Brain pericyte (primary cell): ENCODE data around the gene MAGIX.

Experiments
- DNase-seq: peaks from one replicate; pipeline ENCODE4 v3.0.0-alpha.2; 2012; ENCODE audit warnings: low read depth, low spot score

Gene MAGIX

DNA sequence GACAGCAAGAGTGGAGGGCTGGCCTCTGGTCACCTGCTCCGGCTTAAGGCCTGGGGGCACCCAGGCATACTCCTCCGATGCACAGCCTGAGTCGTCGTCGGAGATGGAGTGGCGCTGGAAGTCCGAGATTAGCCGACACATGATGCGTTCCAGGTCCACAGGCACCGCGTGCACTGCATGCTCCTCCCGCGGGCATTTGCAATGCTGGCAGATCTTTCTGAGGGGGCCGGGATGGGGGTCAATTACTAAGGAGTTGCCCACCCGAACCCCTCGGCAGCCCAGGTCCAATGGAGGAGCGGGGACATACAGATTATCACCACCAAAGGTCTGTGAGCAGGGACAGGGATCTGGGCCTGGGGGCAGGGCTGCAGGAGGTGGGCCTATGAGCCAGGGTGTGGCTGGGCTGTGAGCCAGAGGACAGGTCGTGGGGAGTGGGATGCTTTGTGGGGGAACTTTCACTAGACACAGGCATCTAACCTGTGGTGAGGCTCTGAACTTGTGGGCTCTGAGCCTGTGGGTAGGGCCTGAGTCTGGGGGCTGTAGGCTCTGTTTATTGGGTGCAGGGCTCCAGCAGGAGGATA lies 21.2 kb downstream of the MAGIX start:
- DNase-seq: no peak

DNA sequence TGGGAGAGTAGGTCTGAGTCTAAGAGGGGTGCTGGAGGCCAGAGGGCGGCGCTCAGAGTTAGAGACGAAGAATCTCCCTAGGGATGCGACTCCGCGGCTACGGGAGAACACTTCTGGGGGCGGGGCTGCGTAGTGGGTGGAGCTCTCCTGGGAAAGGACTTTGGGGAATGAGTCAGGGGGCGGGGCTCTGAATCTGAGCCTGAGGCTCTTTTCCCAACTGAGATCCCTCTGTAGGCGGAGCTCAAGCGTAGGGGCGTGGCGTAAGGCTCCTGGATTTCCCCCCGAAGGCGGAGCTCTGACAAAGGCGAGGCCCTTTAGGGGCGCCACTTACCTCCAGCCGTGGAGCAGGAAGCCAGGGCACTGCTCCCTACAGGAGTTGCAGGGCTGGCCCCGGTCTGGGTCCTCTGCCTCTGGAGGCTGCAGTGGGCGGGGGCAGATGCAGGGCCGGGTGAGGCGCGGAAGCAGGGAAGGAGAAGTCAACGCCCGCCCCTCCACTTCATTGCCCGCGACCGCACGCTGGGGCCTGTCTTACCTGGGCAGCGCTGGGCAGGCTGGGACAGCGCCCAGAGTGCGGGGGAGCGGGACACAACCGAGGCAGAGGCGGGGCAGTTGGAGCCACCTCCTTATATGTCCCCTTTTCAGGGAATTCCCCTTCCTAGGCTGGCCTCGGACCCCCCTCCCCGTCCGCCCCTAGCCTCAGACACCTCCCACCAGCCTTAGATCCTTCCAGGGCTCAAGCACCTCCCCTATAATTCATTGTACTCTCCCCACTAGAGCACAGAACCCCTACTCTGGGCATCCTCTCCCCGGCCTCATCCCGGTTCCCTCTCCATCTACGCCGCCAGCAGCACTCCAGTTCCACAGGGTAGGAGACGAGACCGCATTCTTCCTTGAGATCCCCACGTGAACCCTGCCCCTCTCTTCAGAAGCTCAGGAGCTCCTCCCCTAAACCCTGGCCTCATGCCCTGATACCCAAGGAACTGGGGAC lies 22.0 kb downstream of the MAGIX start:
- peak; percentile 47 for DNase-seq

DNA sequence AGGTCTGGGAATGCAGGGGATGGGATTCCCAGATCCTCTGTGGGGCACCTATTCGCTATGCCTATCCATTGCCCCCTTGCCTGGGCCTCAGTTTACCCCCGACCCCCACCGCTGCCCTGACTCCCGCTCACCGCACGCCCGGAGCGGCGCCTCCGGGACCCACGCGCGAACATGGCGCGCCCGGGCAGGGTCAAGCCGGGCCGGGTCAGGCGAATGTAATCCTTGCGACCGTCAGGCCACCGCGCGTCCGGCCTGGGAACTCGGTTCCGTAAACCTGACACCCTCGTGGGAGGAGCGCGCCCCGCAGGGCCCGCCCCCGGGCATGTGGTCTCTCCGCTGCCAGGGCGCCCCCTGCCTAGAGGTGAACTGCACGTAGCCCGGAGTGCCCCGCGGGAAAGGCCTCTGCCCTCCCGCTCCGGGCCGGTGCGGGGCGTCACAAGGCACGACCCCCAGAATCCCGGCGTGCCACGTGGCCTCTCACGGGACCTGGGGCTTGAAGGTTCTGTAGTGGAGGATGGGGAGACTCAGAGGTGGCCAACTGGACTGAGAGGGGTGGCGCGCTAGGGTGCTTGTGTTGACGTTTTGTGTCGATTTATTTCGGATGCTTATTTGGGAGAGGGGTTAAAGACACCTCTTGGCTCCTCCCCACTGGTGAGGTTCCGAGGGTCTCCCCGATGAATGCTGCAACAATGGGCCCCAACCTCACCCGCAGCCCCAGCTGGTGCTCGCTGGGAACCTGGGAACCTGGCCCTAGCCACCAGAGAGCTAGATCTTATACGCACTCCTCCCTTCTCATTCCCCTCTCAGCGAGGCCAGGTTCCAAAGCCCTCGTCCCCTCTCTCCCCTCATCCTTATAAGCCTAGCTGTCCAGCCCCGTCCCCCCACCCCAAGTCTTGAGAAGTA lies 23.8 kb downstream of the MAGIX start, which contains the start of gene PRICKLE3:
TSS of gene PRICKLE3 (minus strand) at position 249 of the 903 bp plus-strand sequence. CDS start at position 173, 76 bp downstream.
- no peak for DNase-seq

DNA sequence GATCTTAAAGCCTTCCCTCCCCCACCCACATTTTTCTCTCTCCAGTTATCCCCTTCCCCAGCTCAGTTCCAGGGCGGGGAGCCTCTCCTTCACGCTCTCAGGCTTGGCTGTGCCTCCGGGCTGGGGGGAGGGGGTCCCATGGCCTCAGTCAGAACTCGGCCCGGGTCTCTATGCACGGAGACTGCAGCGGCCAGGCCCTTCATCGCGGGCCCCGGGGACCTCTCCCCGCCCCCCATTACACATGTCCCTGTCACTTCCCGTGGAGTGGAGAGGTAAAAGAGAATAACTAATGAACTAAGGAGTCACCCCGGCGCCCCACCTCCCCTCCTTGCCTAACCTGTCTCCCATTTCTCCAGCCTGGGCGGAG lies 24.5 kb downstream of the MAGIX start:
- DNase-seq: no peak

DNA sequence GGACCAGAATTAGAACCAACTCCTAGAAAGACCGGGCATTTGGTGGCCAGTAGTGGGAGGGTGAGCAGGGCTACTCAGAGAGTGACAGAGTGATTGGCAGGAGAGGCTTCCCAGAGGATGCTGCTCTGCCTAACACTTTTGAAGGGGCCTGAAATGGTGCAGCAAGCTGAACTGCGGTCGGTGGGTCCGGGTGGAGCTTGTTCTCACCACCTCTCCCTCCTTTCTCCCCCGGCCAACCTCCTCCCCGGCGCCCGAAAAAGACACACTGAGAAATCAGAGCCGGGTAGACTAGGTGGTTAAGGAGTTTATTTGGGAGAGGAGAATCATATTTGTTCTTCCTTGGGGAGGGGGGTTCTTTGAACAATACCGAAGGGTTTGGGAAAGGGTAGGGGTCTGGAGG lies 25.0 kb downstream of the MAGIX start:
- no peak for DNase-seq

DNA sequence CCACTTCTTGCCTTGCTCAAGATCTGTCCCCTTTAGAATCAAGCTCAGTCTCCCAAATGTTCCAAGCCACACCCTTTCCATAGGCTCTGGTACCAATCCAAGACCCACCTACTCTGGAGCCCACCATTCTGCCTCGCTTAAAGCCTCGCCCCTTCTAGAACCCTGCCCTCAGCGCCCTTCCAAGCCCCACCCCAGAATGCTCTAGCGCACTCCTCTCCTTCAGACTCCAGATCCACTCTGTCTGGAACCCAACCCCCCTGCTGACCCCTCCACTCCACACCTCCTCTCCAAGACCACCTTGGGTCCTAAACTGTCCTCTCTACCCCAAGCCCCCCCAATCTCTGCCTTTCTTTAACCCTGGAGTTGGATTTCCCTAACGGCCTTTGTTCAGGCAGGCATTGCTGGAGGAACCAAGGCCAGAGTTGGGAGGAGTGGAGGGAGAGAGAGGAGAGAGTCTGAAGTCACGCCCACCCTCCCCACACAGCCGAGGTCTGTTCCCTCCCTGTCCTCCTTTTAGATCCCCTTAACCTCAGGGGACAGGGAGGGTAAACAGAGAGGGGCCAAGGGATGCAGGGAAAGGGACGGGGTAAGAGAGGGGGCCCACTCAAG lies 26.0 kb downstream of the MAGIX start:
- no peak for DNase-seq

DNA sequence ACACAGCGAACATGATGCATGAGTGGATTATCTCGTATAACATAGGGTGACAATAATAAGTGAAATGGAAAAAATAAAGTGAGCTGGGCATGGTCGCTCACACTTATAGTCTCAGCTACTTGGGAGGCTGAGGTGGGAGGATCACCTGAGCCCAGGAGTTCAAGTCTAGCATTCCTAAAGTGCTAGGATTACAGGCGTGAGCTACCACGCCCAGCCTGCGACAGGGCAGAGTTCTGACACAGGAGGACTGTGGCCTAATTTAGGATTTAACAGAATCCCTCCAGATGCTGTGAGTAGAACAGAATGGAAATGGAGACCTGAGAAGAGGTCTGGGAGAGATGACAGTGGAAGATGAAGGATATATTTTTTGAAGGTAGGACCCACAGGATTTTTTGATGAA lies 27.0 kb downstream of the MAGIX start:
- DNase-seq: no peak

DNA sequence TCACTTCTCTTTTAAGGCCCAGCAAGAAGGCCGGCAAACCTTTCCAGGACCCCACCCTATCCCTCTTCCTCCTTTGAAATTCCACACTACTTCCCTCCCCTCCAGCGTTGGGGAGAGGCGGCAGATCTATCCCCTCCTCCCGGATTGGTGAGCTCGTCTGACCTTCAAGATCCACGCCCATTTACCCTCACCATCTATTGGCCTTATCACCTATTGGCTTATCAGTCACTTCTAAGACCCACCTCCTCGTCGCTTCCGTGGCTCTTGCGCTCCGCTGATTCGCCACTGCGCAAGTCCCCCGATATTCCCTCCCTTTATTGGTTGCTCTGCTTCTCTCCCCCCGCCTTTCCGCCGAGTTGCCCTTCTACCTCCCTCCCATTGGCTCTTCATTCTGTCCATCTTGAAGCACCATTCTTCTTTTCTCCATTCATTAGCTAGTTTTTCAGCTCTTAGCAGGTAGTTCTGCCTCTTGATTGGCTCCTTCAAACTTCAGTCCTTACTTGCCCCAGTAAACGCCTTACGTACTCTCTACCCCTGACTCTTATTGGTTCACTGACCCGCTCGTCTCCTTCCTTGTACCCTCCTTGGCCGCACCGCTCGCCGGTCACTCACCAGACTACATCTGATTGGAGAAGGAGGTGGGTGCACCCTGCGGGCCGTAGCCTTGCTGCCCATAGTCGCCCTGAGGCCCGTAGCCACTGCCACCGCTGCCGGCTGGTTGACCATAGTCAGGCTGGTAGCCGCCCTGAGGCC lies 28.4 kb downstream of the MAGIX start:
- peak; percentile 98 for DNase-seq

DNA sequence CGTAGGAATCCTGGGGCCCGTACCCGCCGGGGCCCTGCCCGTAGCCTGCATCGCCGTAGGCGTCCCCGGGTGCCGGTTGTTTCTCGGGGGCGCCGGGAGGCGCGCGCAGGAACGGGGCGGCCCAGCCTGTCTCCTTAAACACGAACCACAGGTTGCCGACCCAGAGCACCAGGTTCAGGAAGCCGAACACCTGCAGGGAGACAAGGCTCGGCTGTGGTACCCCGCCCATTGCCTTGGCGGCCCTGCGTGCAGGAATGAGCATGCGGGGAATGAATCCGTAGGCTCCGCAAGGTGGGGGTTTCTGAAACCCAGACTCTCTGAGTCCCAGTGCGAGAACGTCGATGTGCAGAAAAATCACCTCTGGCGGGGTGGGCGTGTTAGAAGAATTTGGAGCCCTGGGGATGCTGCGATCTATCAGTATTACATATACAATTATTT lies 29.0 kb downstream of the MAGIX start:
- DNase-seq: no peak

DNA sequence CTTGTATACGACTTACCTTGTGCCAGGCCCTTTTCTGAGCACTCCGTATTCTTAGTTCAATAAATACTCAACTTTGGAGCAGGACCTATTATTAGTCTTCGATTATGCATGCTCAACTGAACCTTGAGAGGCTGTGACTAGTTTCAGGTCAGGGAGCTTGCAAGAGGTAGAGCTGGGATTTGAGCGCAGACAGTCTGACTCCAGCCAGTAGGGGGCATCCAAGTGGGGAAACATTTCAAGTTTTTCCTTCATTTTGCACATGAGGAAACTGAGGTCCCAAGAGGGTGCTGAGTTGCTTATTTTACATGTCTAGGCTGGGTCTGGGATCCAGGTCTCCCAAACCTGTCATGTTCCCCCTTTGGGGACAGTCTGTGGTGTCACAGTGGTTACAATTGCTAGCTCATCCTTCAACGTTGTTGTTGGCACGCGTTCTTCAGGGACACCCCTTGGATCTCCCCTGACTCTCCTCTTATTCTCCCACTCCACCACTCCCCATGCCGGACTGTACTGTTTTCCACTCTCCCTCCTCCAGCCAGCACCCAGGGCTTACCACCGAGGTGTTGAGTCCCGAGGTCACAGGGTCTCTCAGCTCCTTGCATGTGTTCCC lies 30.3 kb downstream of the MAGIX start:
- DNase-seq: no peak

DNA sequence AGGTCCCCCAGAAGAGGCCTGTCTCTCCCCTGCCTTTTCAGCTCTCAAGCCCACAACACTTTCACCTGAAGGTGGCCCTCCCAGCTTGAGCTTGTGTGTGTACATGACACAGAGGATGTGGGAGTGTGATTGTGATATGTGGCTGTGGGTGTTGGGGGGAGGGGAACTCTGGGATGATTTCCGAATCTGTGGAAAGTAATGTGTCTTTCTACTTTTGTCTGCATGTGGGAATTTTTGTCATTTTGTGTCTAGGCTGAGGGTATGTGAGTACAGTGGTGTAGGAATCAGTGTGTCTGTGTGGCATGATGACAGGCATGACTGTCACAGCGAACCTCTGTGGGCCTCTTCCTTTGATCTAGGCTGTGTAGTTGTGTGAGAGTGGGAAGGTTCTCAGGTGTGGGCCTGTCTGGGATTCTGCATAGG lies 31.0 kb downstream of the MAGIX start:
- no peak for DNase-seq

DNA sequence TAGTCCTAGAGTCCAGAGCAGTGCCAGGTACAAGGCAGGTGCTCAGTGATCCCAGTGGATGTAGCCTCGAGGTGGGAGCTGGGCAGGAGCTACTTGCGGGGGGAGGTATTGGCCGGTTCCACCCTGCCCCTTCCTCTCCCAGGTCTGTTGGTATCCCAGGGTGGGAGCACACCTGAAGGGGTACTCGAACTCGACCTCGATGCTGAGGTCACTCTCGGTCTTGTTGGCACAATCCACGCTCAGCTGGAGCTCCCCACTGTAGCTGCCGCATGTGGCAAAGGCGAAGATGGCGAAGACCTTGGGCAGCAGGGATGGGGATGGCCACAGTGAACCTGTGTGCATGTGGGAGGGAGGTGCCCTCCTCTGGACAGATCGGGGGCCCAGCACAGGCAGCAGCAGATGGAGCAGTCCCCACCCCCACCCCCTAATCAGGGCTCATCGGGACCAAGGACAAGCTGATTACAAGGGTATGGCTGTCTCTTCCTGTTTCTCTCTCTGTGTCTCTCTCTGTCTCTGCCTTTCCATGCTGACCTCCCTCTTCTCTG lies 35.1 kb downstream of the MAGIX start:
- no peak for DNase-seq

DNA sequence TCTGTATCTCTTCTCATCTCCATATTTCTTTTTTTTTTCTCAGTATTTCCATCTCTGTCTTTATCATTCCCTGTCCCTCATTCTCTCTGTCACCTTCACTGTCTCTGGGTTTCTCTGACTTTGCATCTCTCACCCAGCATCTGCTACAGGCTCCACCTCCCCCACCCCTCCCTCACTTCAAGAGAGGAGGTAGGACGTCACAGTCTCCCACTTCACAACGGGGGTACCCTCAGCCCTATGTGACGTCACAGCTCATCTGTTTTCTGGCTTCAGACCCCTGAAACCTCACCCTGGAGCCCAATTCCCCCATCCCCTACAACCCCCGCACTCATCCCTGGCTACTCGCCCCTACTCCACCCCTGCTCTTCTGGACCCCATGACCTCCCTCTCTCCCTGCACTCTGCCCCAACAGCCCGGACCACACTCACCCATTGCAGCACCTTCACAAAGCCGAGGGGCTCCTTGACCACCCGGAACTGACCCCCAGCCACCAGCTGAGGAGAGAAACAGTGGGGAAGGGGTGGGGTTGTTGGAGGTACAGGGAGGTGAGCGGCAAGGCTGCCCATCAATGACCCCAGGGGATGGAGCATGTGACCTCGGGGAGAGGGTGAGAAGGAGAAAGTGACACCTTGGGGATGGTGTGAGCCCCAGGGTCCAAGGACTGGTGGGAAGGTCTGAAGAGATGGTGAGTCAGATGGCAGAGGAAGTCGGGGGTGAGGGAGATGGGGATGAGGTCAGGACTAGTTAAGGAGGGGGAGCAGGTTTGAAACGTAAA lies 36.2 kb downstream of the MAGIX start:
- no peak for DNase-seq

DNA sequence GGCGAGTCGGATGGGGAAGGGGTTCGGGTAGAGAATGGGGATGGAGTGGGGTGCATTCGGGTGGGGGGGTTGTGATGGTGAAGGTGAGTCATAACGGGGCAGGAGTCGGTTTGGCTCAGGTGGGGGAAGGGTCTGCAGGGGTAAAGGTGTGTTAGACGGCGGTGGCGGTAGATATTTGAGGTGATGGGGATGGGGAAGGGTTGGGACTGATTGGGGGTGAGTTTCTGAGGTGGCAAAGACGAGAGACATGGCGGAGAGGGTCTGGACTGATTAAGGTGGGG lies 36.7 kb downstream of the MAGIX start:
- no peak for DNase-seq

DNA sequence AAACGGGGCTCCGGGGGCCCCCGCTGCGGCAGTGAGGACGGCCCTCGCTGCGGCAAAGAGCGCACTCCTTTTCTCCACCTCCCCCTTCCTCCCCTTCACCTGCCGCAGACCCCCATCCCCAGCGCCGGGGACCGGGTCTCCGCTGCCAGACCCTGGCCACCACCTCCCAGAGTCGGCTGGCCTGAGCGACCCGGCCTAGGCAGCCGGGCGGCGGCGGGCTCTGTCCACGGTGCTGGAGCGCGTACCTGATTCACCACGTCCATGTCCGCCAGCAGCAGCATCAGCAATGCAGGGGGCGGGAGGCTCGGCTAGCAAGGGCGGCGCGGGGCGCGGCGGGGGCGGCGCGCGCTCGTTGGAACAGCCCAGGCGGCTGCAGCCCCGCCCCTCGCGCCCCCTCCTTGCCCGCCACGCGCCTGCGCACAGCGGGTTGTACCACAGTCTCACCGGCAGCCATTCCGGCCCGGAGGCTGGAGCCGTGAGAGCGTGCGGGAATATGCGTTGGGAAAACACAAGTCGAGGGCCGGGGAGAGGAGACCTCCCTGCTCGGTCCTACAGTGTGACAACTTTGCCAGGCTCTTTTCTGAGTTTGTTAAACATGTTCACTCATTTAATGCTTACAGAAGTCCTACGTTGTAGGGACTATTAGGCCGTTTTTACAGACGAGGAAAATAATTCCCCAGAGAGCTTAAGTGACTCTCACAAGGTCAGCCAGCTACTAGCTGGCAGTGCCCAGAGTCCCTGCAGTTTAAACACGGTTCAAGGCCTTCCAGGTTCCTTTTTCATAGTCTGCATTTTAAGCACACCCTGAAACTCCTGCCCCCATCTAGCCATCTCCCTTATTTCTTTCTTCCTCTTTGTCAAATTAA lies 37.6 kb downstream of the MAGIX start, which contains the start of gene SYP:
TSS of gene SYP (minus strand) at position 288 of the 866 bp plus-strand sequence. CDS start at position 281, 7 bp downstream.
- peak; percentile 33 for DNase-seq

DNA sequence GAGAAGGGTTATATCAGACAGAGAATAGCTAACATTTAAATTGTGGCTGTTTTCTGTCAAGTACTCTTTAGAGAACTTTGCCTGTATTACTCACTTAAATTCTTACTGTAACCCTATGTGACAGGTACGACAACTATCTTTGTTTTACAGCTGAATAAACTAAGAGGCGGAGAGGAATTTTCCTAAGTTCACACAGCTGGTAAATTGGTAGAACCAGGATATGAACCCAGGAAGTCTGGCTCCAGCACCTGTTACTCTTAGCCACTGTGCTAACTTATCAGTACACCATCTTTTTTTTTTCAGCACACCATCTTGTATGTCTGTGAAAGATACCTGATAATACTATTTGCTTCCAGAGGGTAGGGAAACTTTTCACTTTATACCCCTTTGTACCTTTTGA lies 39.5 kb downstream of the MAGIX start:
- no peak for DNase-seq

DNA sequence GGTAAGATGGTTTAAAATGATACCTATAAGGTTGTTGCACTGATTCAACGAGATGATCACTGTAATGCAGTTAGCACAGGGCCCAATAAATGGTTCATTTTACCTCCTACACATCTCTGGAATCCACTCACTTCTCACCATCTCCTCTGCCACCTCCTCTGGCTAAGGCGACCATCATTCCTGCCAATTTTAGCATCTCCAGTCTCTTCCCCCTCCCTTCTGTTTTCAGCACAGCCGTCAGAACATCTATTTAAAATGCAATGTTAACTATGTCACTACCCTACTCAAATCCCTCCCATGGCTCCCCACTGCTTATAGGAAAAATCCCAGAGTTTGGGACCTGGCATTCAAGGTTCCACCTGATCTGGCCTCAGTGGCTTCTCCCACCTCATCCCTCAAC lies 41.0 kb downstream of the MAGIX start:
- DNase-seq: no peak

DNA sequence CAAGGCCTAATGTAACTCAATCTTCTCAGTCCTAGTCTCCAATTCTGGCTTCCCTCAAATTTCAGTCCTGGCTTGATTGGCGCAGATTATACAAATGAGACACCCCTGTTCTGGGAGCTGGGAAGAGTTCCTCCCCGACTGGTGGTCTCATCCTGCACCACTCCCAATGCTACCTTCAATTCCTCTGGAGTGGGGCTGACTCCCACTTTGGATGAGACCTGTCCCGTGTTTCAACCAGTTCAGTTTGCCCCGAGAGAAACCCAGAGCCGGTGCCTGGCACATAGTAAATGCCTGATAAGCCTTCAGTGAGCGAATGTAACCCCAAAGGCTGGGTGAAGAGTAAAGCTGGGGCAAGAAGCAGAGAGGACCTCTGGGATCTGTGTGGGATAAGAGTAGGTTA lies 41.5 kb downstream of the MAGIX start:
- DNase-seq: no peak
